Naive thymus-derived CD4-positive, alpha-beta T cell (primary cell): ENCODE measurements around the gene PROM1. TPM values are rescaled to one million over a fixed set of nuclear protein-coding genes. Genes with fewer than 3 reads are reported as not detected.
A peak's percentile ranks its signal among the peaks of the same experiment; 100 is the strongest.

Experiments
- ATAC-seq: fragments of 150-1000 bp; cut with Tn5 transposase; 2 replicates; pipeline ENCODE4 v1.10.0; 2021; ENCODE audit warnings: mild to moderate bottlenecking, moderate library complexity
- CTCF ChIA-PET: fragments of 350-600 bp; sonication (Branson Sonifier 250); formaldehyde crosslinking; loops from one replicate; lab custom pipeline; 2021; ENCODE audit warnings: antibody characterized with exemption; lab: Charles Lee
- POLR2A ChIA-PET: fragments of 350-600 bp; sonication (Branson Sonifier 250); formaldehyde crosslinking; loops from one replicate; lab custom pipeline; 2021; ENCODE audit warnings: antibody characterized with exemption, inconsistent platforms; lab: Charles Lee
- DNase-seq, 9 donors: peaks; one replicate each; pipeline versions ENCODE4 v3.0.0 to v3.0.0-alpha.2; 2020 to 2022; ENCODE audit warnings: mixed read lengths in 1 of 9
- H3K27ac ChIP-seq: one replicate; pipeline ENCODE4 v1.7.0; 2013; ENCODE audit warnings: mild to moderate bottlenecking, low read depth, low read length, moderate library complexity
- H3K27me3 ChIP-seq, 2 donors: one replicate each; pipeline ENCODE4 v1.7.0; 2013; ENCODE audit warnings: low read length in 2 of 2, mild to moderate bottlenecking in 2 of 2, moderate library complexity in 2 of 2; ENCODE audit not compliant: control insufficient read depth in 2 of 2, insufficient read depth in 2 of 2
- H3K36me3 ChIP-seq, 3 experiments: 1 replicate in 2 of 3; 2 replicates in 1 of 3; pipeline ENCODE4 v1.7.0; 2013; ENCODE audit warnings: low read length in 3 of 3, mild to moderate bottlenecking in 3 of 3, moderate library complexity in 1 of 3; ENCODE audit not compliant: insufficient read depth in 3 of 3, control insufficient read depth in 2 of 3
- H3K4me1 ChIP-seq, 2 donors: one replicate each; pipeline ENCODE4 v1.7.0; 2013; ENCODE audit warnings: low read length in 2 of 2, mild to moderate bottlenecking in 2 of 2, moderate library complexity in 1 of 2; ENCODE audit not compliant: control insufficient read depth in 2 of 2, insufficient read depth in 2 of 2
- H3K4me3 ChIP-seq: 2 replicates; pipeline ENCODE4 v1.7.0; 2013; ENCODE audit warnings: mild to moderate bottlenecking, low read length
- H3K9me3 ChIP-seq, 3 experiments: 1 replicate in 2 of 3; 2 replicates in 1 of 3; pipeline ENCODE4 v1.7.0; 2013; ENCODE audit warnings: low read length in 3 of 3; ENCODE audit not compliant: control insufficient read depth in 2 of 3
- H3K27ac Mint-ChIP-seq, 9 donors: one replicate each; pipeline ENCODE4 v1.8.0; 2020 to 2022; ENCODE audit warnings: mixed read lengths in 9 of 9, mild to moderate bottlenecking in 8 of 9, moderate library complexity in 5 of 9, inconsistent platforms in 2 of 9
- H3K27me3 Mint-ChIP-seq, 5 donors: one replicate each; pipeline ENCODE4 v1.8.0; 2021 to 2022; ENCODE audit warnings: mixed read lengths in 5 of 5, mild to moderate bottlenecking in 1 of 5
- H3K36me3 Mint-ChIP-seq, 5 donors: one replicate each; pipeline ENCODE4 v1.8.0; 2020 to 2022; ENCODE audit warnings: mixed read lengths in 5 of 5, mild to moderate bottlenecking in 3 of 5, inconsistent platforms in 1 of 5
- H3K4me1 Mint-ChIP-seq, 7 donors: one replicate each; pipeline ENCODE4 v1.8.0; 2020 to 2022; ENCODE audit warnings: mixed read lengths in 7 of 7, mild to moderate bottlenecking in 3 of 7, inconsistent platforms in 1 of 7
- H3K4me3 Mint-ChIP-seq, 10 donors: one replicate each; pipeline ENCODE4 v1.8.0; 2020 to 2022; ENCODE audit warnings: mild to moderate bottlenecking in 10 of 10, mixed read lengths in 10 of 10, moderate library complexity in 6 of 10, inconsistent platforms in 2 of 10
- H3K9me3 Mint-ChIP-seq, 11 donors: one replicate each; pipeline ENCODE4 v1.8.0; 2020 to 2022; ENCODE audit warnings: mixed read lengths in 11 of 11, mild to moderate bottlenecking in 4 of 11, inconsistent platforms in 1 of 11, moderate library complexity in 1 of 11
- intact Hi-C, 2 donors: fragments of 100-400 bp; cut with micrococcal nuclease; formaldehyde crosslinking; loops; one replicate each; pipeline ENCODE4 v1.15.1; 2023
- polyA plus RNA-seq, 2 donors: library from polyadenylated mRNA; unstranded; fragments of 300-500 nt; fragmentation: Illumina TruSeq; gene quantifications; one replicate each; pipeline ENCODE4 v1.2.3, GENCODE V29; 2021
- total RNA-seq, 6 experiments: library from RNA in 5 of 6; stranded (reverse) in 5 of 6; gene quantifications; 1 replicate in 5 of 6; 2 replicates in 1 of 6; pipeline ENCODE4 v1.2.3 and lab custom pipeline; 2021 to 2026

The PROM1 gene
- total and polyA plus RNA-seq, 7 experiments from 2014 or later = 0.13 to 2.6 TPM; not detected in 5

GRCh38 chr4:16124232-16124631 is 40.4 kb upstream of the PROM1 start:
- no peak for ATAC-seq
- H3K4me3 ChIP-seq = no peak overlapping the region
- peaks cover 0 to 11% (median 0%) of the 10 kb centered on the region in 11 donors for H3K9me3 Mint-ChIP-seq
- CTCF ChIA-PET = interaction anchor here (0.6 kb wide), 1 partner anchor 1795 kb away, joined by 3 read pairs; no protein-coding TSS in a partner anchor
- no peaks in the 10 kb centered on the region for H3K36me3 ChIP-seq
- no peak overlapping the region for H3K4me3 Mint-ChIP-seq
- no peak overlapping the region for H3K27ac ChIP-seq
- peaks cover 0 to 3% of the 10 kb centered on the region in 2 donors for H3K27me3 ChIP-seq
- H3K4me1 Mint-ChIP-seq = peaks cover 9 to 49% (median 38%) of the 10 kb centered on the region in 7 donors
- peaks cover 0 to 19% of the 10 kb centered on the region in 2 donors for H3K4me1 ChIP-seq
- no peaks in the 10 kb centered on the region for H3K9me3 ChIP-seq
- no peaks in the 10 kb centered on the region for H3K36me3 Mint-ChIP-seq
- intact Hi-C loops = no loop called here
- POLR2A ChIA-PET = no interaction called here
- peak overlapping the region in 1 of 9 donors; percentile 61 for H3K27ac Mint-ChIP-seq
- no peaks in the 10 kb centered on the region for H3K27me3 Mint-ChIP-seq
- no peak for DNase-seq

GRCh38 chr4:16123356-16124084 is 39.7 kb upstream of the PROM1 start:
- no peaks in the 10 kb centered on the region for H3K36me3 ChIP-seq
- Mint-ChIP-seq H3K27ac (peak overlapping the region in 6 of 9 donors; percentile 23 to 81 (median 62)), H3K27me3 (no peaks in the 10 kb centered on the region), H3K4me3 (peak overlapping the region in 7 of 10 donors; percentile 3 to 69 (median 49)), H3K36me3 (no peaks in the 10 kb centered on the region), H3K9me3 (peaks cover 0 to 11% (median 0%) of the 10 kb centered on the region in 11 donors), H3K4me1 (peaks cover 9 to 49% (median 37%) of the 10 kb centered on the region in 7 donors)
- intact Hi-C loops = loop anchor here in 1 of 2 donors (2.0 kb wide), 1 partner anchor 75 kb away; no protein-coding TSS in a partner anchor
- CTCF ChIA-PET = interaction anchor here (0.6 to 0.7 kb wide), 2 partner anchors 268 to 1796 kb away, joined by 3 read pairs; no protein-coding TSS in a partner anchor
- H3K27ac ChIP-seq = peak overlapping the region; percentile 37
- H3K4me3 ChIP-seq = no peak overlapping the region
- DNase-seq (no peak), ATAC-seq (no peak)
- peaks cover 0 to 3% of the 10 kb centered on the region in 2 donors for H3K27me3 ChIP-seq
- peaks cover 0 to 19% of the 10 kb centered on the region in 2 donors for H3K4me1 ChIP-seq
- POLR2A ChIA-PET = no interaction called here
- no peaks in the 10 kb centered on the region for H3K9me3 ChIP-seq

- Mint-ChIP-seq H3K4me3 (peak overlapping the region in 9 of 10 donors; percentile 3 to 69 (median 49)), H3K4me1 (peaks cover 9 to 49% (median 37%) of the 10 kb centered on the region in 7 donors), H3K36me3 (no peaks in the 10 kb centered on the region), H3K27me3 (no peaks in the 10 kb centered on the region), H3K9me3 (peaks cover 0 to 11% (median 0%) of the 10 kb centered on the region in 11 donors), H3K27ac (peak overlapping the region in 5 of 9 donors; percentile 23 to 81 (median 51))
- ATAC-seq (peak; percentile 56), DNase-seq (peak in 5 of 9 donors; percentile 5 to 49 (median 26))
- intact Hi-C loops = loop anchor here in 1 of 2 donors (2.0 kb wide), 1 partner anchor 76 kb away; no protein-coding TSS in a partner anchor
- ChIA-PET CTCF (no interaction called here), POLR2A (no interaction called here)
- Histone ChIP-seq H3K27ac (peak overlapping the region; percentile 37), H3K4me1 (peaks cover 0 to 19% of the 10 kb centered on the region in 2 donors), H3K4me3 (no peak overlapping the region), H3K36me3 (no peaks in the 10 kb centered on the region), H3K9me3 (no peaks in the 10 kb centered on the region), H3K27me3 (peaks cover 0 to 3% of the 10 kb centered on the region in 2 donors)
Observed at GRCh38 chr4:16122784-16123183, 39.0 kb upstream of the PROM1 start.

- peaks cover 0 to 3% of the 10 kb centered on the region in 2 donors for H3K27me3 ChIP-seq
- no peaks in the 10 kb centered on the region for H3K9me3 ChIP-seq
- no peak overlapping the region for H3K27ac ChIP-seq
- Mint-ChIP-seq H3K27me3 (peaks cover 0 to under 1% (median 0%) of the 10 kb centered on the region in 5 donors), H3K4me3 (peak overlapping the region in 7 of 10 donors; percentile 24 to 69 (median 49)), H3K36me3 (no peaks in the 10 kb centered on the region), H3K9me3 (peaks cover 0 to 11% (median 0%) of the 10 kb centered on the region in 11 donors), H3K27ac (peak overlapping the region in 3 of 9 donors; percentile 23 to 79 (median 55)), H3K4me1 (peaks cover 9 to 49% (median 37%) of the 10 kb centered on the region in 7 donors)
- ATAC-seq (no peak), DNase-seq (no peak)
- no peaks in the 10 kb centered on the region for H3K36me3 ChIP-seq
- H3K4me1 ChIP-seq = peaks cover 0 to 19% of the 10 kb centered on the region in 2 donors
- ChIA-PET CTCF (no interaction called here), POLR2A (no interaction called here)
- H3K4me3 ChIP-seq = no peak overlapping the region
- intact Hi-C loops = loop anchor here in 1 of 2 donors (2.0 kb wide), 1 partner anchor 76 kb away; no protein-coding TSS in a partner anchor
Observed at GRCh38 chr4:16122308-16122711, 38.5 kb upstream of the PROM1 start.

DNA sequence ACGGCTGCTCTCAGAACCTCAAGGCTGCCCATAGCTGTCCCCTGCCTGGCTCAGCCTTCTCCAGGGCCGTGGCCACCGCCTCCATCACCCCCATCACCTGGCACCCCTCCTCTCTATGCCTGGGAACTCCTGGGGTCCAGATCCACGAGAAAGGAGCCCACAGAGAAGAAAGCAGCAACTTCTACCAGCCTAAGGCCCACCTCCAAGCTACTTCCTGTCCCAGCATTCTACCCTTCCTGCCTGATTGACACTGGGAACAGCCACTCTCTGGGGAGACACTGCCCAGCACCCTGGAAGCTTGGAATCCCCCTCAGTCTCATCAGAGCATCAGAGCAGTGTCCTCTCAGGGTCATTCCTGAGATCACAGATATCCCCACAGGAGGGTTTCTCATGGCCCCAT is 36.9 kb upstream of the PROM1 start:
- H3K4me1 ChIP-seq = peaks cover 0 to 19% of the 10 kb centered on the region in 2 donors
- H3K4me1 Mint-ChIP-seq = peaks cover 9 to 49% (median 36%) of the 10 kb centered on the region in 7 donors
- no peak for ATAC-seq
- no peak overlapping the region for H3K27ac ChIP-seq
- no peak overlapping the region for H3K27ac Mint-ChIP-seq
- peaks cover 0 to 6% (median 0%) of the 10 kb centered on the region in 5 donors for H3K27me3 Mint-ChIP-seq
- CTCF ChIA-PET = no interaction called here
- no peak overlapping the region for H3K4me3 ChIP-seq
- peaks cover 0 to 3% of the 10 kb centered on the region in 2 donors for H3K27me3 ChIP-seq
- peaks cover 0 to 11% (median 0%) of the 10 kb centered on the region in 11 donors for H3K9me3 Mint-ChIP-seq
- no peaks in the 10 kb centered on the region for H3K36me3 Mint-ChIP-seq
- H3K36me3 ChIP-seq = no peaks in the 10 kb centered on the region
- POLR2A ChIA-PET = no interaction called here
- no peak overlapping the region for H3K4me3 Mint-ChIP-seq
- intact Hi-C loops = no loop called here
- DNase-seq = no peak
- H3K9me3 ChIP-seq = no peaks in the 10 kb centered on the region

DNA sequence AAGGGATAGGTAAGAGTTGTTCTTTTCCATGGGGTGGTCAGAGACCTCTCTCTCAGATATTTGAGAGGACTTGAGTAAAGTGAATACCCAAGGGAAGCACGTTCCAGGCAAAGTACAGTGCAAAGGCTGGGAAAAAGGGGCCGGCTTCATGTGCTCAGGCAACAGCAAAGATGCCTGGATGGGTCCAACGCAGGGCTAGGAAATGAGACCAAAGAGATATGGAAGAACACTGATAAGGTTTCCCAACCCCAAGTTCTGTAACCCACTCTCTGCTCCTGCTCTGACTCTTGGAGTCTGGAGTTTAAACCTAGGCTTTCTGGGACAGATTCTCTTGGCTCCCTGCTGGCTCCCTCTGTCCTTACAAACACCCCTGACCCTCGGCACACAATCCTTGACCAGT is 36.2 kb upstream of the PROM1 start:
- Histone ChIP-seq H3K36me3 (no peaks in the 10 kb centered on the region), H3K9me3 (no peaks in the 10 kb centered on the region), H3K4me1 (peaks cover 0 to 19% of the 10 kb centered on the region in 2 donors), H3K27me3 (peaks cover 0 to 3% of the 10 kb centered on the region in 2 donors), H3K4me3 (no peak overlapping the region), H3K27ac (no peak overlapping the region)
- intact Hi-C loops = no loop called here
- ChIA-PET POLR2A (no interaction called here), CTCF (no interaction called here)
- Mint-ChIP-seq H3K27ac (no peak overlapping the region), H3K4me3 (no peak overlapping the region), H3K36me3 (peaks cover 0 to under 1% (median 0%) of the 10 kb centered on the region in 5 donors), H3K4me1 (peaks cover 9 to 44% (median 33%) of the 10 kb centered on the region in 7 donors), H3K9me3 (peaks cover 0 to 11% (median 0%) of the 10 kb centered on the region in 11 donors), H3K27me3 (peaks cover 0 to 11% (median 0%) of the 10 kb centered on the region in 5 donors)
- no peak for DNase-seq
- ATAC-seq = no peak
